Psoas muscle (tissue), 8 donors: ENCODE results near the gene PIGM. TPM values are rescaled to one million over a fixed set of nuclear protein-coding genes. Genes with fewer than 3 reads are reported as not detected.

Experiments
- ATAC-seq, 4 donors: fragments of 200-7000 bp; cut with Tn5 transposase; one replicate each; pipeline ENCODE4 v1.9.1; 2020; ENCODE audit warnings: moderate library complexity in 3 of 4, mild to moderate bottlenecking in 2 of 4
- DNase-seq, 2 donors: peaks; one replicate each; pipeline ENCODE4 v3.0.0-alpha.2; 2020
- H3K27ac ChIP-seq: fragments of 200-600 bp; one replicate; pipeline ENCODE4 v1.8.0; 2022
- H3K27me3 ChIP-seq, 3 donors: fragments of 200-600 bp in 1 of 3; one replicate each; pipeline versions ENCODE4 v1.6.1 to v1.8.0; 2013 to 2022; ENCODE audit warnings: low read length in 2 of 3, mild to moderate bottlenecking in 2 of 3, moderate library complexity in 1 of 3; ENCODE audit not compliant: insufficient read depth in 3 of 3
- H3K36me3 ChIP-seq, 2 donors: fragments of 200-600 bp in 1 of 2; one replicate each; pipeline versions ENCODE4 v1.6.1 to v1.8.0; 2013 to 2022; ENCODE audit warnings: low read depth in 1 of 2, mild to moderate bottlenecking in 1 of 2, moderate library complexity in 1 of 2; ENCODE audit not compliant: insufficient read depth in 1 of 2
- H3K4me1 ChIP-seq: fragments of 200-600 bp; one replicate; pipeline ENCODE4 v1.8.0; 2022
- H3K4me3 ChIP-seq: fragments of 200-600 bp; one replicate; pipeline ENCODE4 v1.8.0; 2022; ENCODE audit warnings: mild to moderate bottlenecking
- H3K9me3 ChIP-seq: fragments of 200-600 bp; one replicate; pipeline ENCODE4 v1.8.0; 2022
- CTCF ChIP-seq: fragments of 200-600 bp; IDR thresholded peaks from one replicate; pipeline ENCODE4 v1.8.0; 2022; ENCODE audit warnings: antibody characterized with exemption
- WGBS, 3 donors: extraction: QIAGEN DNeasy Blood & Tissue Kit; methylation state at CpG; one replicate each; pipeline versions ENCODE4 v1.1.6 to v1.1.7; 2013; 5-methylcytosine and 5-hydroxymethylcytosine counted together
- intact Hi-C, 2 donors: fragments of 100-400 bp; cut with DNase I; formaldehyde crosslinking; loops; one replicate each; pipeline versions ENCODE4 v1.11.0 to v1.14.2; 2022
- polyA plus RNA-seq, 3 donors: library from polyadenylated mRNA; stranded (reverse); fragments of 200-250 nt; gene quantifications; one replicate each; pipeline ENCODE4 v1.2.3, GENCODE V29; 2013
- total RNA-seq, 4 donors: library from RNA; stranded (reverse); fragmentation: NEBNext Ultra II Directional in 2 of 4; extraction: Animal tissue kit (Norgen Biotek cat#: 25700) in 2 of 4; gene quantifications; one replicate each; pipeline versions ENCODE4 v1.2.1 to v1.2.4, GENCODE V29; 2021 to 2023
- donor health status: healthy with polysubstance abuse.
- donor health status: DM: no; HTN: no; CAD: no; lungs with moderate emphysema.
- donor health status: Bipolar disorder and iron deficiency.
- donor health status: healthy.
- donor health status: DM: yes; HTN: yes; CAD: no.
- donor health status: DM: no; HTN: no; CAD: no.
- donor health status: DM: no; HTN: no; CAD: no.
- donor health status: DM: yes; HTN: yes; CAD: no.

The PIGM gene
- total and polyA plus RNA-seq, 7 donors: 0.66 to 1.5 (median 1.4) TPM

DNA sequence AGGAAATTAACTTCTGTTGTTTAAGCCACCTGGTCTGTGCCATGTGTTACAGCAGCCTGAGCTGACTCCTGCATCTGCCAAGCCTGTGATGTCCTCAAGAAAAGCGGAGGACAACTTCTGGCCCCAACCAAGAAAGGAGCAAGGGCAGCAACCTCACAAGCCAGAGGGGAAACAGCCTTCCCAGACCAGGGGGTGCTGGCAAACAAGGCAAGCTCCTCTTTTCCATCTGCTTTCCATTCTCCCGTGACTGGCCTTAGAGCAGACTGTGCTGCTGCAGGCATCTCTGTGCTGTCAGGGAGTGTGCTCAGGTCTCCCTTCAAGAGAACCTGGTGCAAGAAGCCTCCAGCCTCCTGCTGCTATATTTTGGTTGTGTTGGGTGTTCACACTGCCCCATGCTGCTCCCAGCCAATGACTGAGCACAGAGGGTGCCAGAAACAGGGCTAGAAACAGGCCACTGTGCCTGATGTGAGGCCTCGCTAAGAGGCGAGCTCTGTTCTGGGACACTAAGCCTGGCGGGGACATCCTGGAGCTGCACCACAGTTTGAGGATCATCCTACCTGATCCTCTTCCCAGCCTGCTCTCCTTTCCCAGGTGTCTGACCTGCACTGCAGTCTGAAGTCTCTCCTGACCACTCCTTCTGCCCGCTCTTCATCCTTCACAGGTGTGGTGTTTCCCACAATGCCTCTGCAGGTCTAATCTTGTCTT, 50.3 kb downstream of the PIGM start:
- intact Hi-C loops: no loop called here
- Histone ChIP-seq H3K4me3 (no peak overlapping the region), H3K9me3 (no peaks in the 10 kb centered on the region), H3K4me1 (no peaks in the 10 kb centered on the region), H3K27ac (no peak overlapping the region), H3K36me3 (no peaks in the 10 kb centered on the region), H3K27me3 (peaks cover 0 to 34% (median 2%) of the 10 kb centered on the region in 3 donors)
- no peak for ATAC-seq
- no peak for TF ChIP-seq CTCF
- DNase-seq: no peak
- WGBS, 3 donors: 85 to 93% (median 86%) methylated on average over 6 of the region's 6 CpGs

DNA sequence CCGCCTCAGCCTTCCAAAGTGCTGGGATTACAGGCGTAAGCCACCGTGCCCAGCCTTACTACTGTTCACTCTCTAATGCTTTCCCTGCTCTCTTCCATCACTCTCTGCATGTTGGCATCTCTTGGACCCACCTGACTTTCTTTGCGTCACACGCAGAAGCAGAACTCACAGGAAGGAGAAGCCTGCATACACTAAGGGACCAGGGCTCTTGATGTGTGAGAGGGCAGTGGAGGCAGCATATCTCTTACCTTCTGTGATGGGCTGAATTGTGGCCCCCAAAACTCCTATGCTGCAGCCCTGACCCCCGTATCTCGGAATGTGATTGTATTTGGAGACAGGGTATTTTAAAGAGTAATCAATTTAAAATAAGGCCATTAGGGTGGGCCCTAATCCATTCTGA, 51.0 kb downstream of the PIGM start:
- no peaks in the 10 kb centered on the region for H3K36me3 ChIP-seq
- no peaks in the 10 kb centered on the region for H3K9me3 ChIP-seq
- WGBS, 3 donors: 89 to 95% (median 93%) methylated on average over 7 of the region's 7 CpGs
- intact Hi-C loops: no loop called here
- H3K27me3 ChIP-seq: peaks cover 0 to 35% (median 2%) of the 10 kb centered on the region in 3 donors
- no peak for ATAC-seq
- no peak overlapping the region for H3K4me3 ChIP-seq
- H3K4me1 ChIP-seq: no peaks in the 10 kb centered on the region
- no peak overlapping the region for H3K27ac ChIP-seq
- TF ChIP-seq CTCF: no peak
- DNase-seq: no peak

GRCh38 chr1:159980076-159980475, 51.7 kb downstream of the PIGM start:
- Histone ChIP-seq H3K9me3 (no peaks in the 10 kb centered on the region), H3K27ac (no peak overlapping the region), H3K27me3 (peaks cover 0 to 42% (median 2%) of the 10 kb centered on the region in 3 donors), H3K4me1 (no peaks in the 10 kb centered on the region), H3K4me3 (no peak overlapping the region), H3K36me3 (no peaks in the 10 kb centered on the region)
- 65 to 76% (median 67%) methylated on average over 6 of the region's 6 CpGs for WGBS, 3 donors
- TF ChIP-seq CTCF: no peak
- intact Hi-C loops: no loop called here
- DNase-seq: no peak
- ATAC-seq: no peak

DNA sequence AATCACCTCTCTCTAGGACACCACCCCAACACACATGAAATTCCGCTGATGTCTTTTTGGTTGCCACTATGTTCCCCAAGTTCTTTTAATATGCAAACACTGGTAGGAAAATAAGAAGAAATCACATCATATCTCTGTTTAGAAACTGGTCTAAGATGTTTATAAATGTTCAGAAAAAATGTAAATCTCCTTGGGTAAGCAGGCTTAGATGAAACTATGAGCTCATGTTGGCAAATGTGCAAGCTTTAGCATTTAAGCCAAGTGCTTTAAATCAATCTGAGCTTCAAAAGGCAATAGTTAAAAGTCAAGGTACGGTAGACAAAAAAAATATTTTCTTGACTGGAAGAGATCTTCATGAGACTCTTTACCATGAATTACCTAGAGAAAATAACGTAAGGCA, 52.5 kb downstream of the PIGM start:
- H3K36me3 ChIP-seq: no peaks in the 10 kb centered on the region
- WGBS, 3 donors: 59 to 64% (median 60%) methylated on average over 3 of the region's 3 CpGs
- ATAC-seq (no peak), DNase-seq (no peak)
- intact Hi-C loops: no loop called here
- no peaks in the 10 kb centered on the region for H3K9me3 ChIP-seq
- no peak overlapping the region for H3K27ac ChIP-seq
- H3K27me3 ChIP-seq: peaks cover 0 to 45% (median 2%) of the 10 kb centered on the region in 3 donors
- no peak overlapping the region for H3K4me3 ChIP-seq
- H3K4me1 ChIP-seq: no peaks in the 10 kb centered on the region
- no peak for TF ChIP-seq CTCF

DNA sequence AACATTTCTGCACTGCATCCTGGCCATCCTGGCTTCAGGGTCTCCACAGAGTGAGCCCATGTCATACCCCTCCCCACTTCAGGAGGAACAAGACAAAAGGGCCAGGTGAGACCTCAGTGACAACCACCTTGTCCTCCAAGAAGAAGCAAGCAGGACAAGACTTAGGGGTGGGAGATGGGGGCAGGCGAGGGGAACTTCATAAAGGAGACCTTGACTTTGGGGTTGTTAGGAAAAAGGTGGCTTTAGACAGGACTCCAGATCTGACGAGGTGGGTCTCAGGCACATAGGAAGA, 53.7 kb downstream of the PIGM start:
- Histone ChIP-seq H3K27ac (no peak overlapping the region), H3K36me3 (no peaks in the 10 kb centered on the region), H3K9me3 (no peaks in the 10 kb centered on the region), H3K4me3 (no peak overlapping the region), H3K4me1 (no peaks in the 10 kb centered on the region), H3K27me3 (peaks cover 0 to 41% (median 2%) of the 10 kb centered on the region in 3 donors)
- ATAC-seq (no peak), DNase-seq (no peak)
- no peak for TF ChIP-seq CTCF
- intact Hi-C loops: no loop called here
- 74 to 81% (median 76%) methylated on average over 2 of the region's 2 CpGs for WGBS, 3 donors
